Thymus (tissue), 11 donors: ENCODE results near the gene TOM1L1. TPM values are rescaled to one million over a fixed set of nuclear protein-coding genes. Genes with fewer than 3 reads are reported as not detected.
A peak's percentile ranks its signal among the peaks of the same experiment; 100 is the strongest.

Experiments used
- DNase-seq, 9 donors: peaks; one replicate each; pipeline ENCODE4 v3.0.0-alpha.2; 2013; ENCODE audit warnings: low spot score in 9 of 9, low read depth in 6 of 9, missing footprints in 1 of 9
- H3K27ac ChIP-seq, 2 donors: one replicate each; pipeline ENCODE4 v1.5.1; 2013; ENCODE audit warnings: control low read depth in 1 of 2, low read depth in 1 of 2, low read length in 1 of 2, mild to moderate bottlenecking in 1 of 2, moderate library complexity in 1 of 2
- H3K27me3 ChIP-seq, 2 donors: one replicate each; pipeline ENCODE4 v1.5.1; 2013; ENCODE audit warnings: low read length in 1 of 2; ENCODE audit not compliant: control insufficient read depth in 2 of 2, insufficient read depth in 1 of 2
- H3K36me3 ChIP-seq, 2 donors: one replicate each; pipeline ENCODE4 v1.5.1; 2013; ENCODE audit warnings: low read length in 1 of 2, mild to moderate bottlenecking in 1 of 2, moderate library complexity in 1 of 2; ENCODE audit not compliant: control insufficient read depth in 2 of 2, insufficient read depth in 2 of 2
- H3K4me1 ChIP-seq, 2 donors: one replicate each; pipeline ENCODE4 v1.5.1; 2013; ENCODE audit warnings: low read length in 2 of 2; ENCODE audit not compliant: control insufficient read depth in 2 of 2, insufficient read depth in 2 of 2
- H3K4me3 ChIP-seq, 2 donors: one replicate each; pipeline ENCODE4 v1.5.1; 2013; ENCODE audit warnings: low read length in 2 of 2, control low read depth in 1 of 2, mild to moderate bottlenecking in 1 of 2
- H3K9me3 ChIP-seq, 2 donors: one replicate each; pipeline ENCODE4 v1.5.1; 2013; ENCODE audit warnings: low read length in 1 of 2, mild to moderate bottlenecking in 1 of 2; ENCODE audit not compliant: control insufficient read depth in 2 of 2, insufficient read depth in 1 of 2
- WGBS: extraction: QIAGEN DNeasy Blood & Tissue Kit; methylation state at CpG from one replicate; pipeline ENCODE4 v1.1.7; 2013; 5-methylcytosine and 5-hydroxymethylcytosine counted together
- polyA plus RNA-seq: library from polyadenylated mRNA; stranded (reverse); fragments of 200-250 nt; gene quantifications from one replicate; pipeline ENCODE4 v1.2.3, GENCODE V29; 2013
- total RNA-seq: library from RNA; stranded (reverse); fragments of 120-200 nt; gene quantifications from one replicate; pipeline ENCODE4 v1.2.4, GENCODE V29; 2013
- donor health status: healthy.

Gene TOM1L1
- total and polyA plus RNA-seq, 2 donors = 15.0 to 15.9 TPM

- no peaks in the 10 kb centered on the region for H3K27me3 ChIP-seq
- H3K9me3 ChIP-seq = peaks cover 0 to 4% of the 10 kb centered on the region in 2 donors
- H3K4me3 ChIP-seq = no peak overlapping the region
- 97% methylated on average over 1 of the region's 1 CpG for WGBS
- DNase-seq = no peak
- no peak overlapping the region for H3K27ac ChIP-seq
- H3K36me3 ChIP-seq = no peaks in the 10 kb centered on the region
- H3K4me1 ChIP-seq = no peaks in the 10 kb centered on the region
These were observed 84.8 kb downstream of the TOM1L1 start for GRCh38 chr17:54985476-54985875.

DNA sequence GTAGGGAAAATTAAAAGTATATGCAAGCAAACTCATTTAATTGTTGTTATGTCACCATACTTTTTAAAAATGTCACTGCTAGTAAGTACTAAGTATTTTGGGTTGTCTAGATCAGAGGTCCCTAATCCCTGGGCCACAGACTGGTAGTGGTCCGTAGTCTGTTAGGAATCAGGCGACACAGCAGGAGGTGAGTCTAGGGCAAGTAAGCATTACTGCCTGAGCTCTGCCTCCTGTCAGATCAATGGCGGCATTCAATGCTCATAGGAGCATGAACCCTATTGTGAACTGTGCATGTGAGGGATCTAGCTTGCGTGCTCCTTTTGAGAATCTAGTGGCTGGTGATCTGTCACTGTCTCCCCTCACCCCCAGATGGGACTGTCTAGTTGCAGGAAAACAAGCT, 89.5 kb downstream of the TOM1L1 start:
- H3K36me3 ChIP-seq = no peaks in the 10 kb centered on the region
- no peak overlapping the region for H3K4me3 ChIP-seq
- H3K27me3 ChIP-seq = no peaks in the 10 kb centered on the region
- no peak for DNase-seq
- no peaks in the 10 kb centered on the region for H3K9me3 ChIP-seq
- 98% methylated on average over 4 of the region's 4 CpGs for WGBS
- H3K4me1 ChIP-seq = no peaks in the 10 kb centered on the region
- H3K27ac ChIP-seq = no peak overlapping the region

DNA sequence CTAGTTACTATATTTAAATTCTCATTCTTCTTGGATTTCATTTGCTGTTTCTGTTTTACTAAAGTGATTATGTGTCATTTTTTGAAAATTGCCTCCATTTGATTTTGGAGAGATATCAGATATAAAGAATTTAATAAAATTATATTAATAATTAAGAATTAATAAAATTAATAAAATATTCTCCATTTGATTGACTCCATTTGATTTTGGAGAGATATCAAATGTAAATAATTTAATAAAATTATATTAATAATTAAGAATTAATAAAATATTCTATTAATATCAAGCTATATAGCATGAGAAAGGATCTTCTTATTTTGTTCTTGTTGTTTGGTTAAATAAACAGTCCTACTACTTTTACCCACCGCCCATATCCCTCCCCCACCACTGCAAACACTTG, 90.9 kb downstream of the TOM1L1 start:
- Histone ChIP-seq H3K4me3 (no peak overlapping the region), H3K4me1 (no peaks in the 10 kb centered on the region), H3K9me3 (no peaks in the 10 kb centered on the region), H3K27ac (no peak overlapping the region), H3K36me3 (no peaks in the 10 kb centered on the region), H3K27me3 (no peaks in the 10 kb centered on the region)
- WGBS = 98% methylated on average over 1 of the region's 1 CpG
- no peak for DNase-seq

- H3K27me3 ChIP-seq = no peaks in the 10 kb centered on the region
- H3K36me3 ChIP-seq = no peaks in the 10 kb centered on the region
- H3K4me3 ChIP-seq = no peak overlapping the region
- 96% methylated on average over 8 of the region's 8 CpGs for WGBS
- H3K27ac ChIP-seq = no peak overlapping the region
- H3K4me1 ChIP-seq = no peaks in the 10 kb centered on the region
- no peaks in the 10 kb centered on the region for H3K9me3 ChIP-seq
- DNase-seq = peak; percentile 4 to 63 (median 33)
These were observed 92.4 kb downstream of the TOM1L1 start for GRCh38 chr17:54992797-54993639.

GRCh38 chr17:54996441-54996840, 95.8 kb downstream of the TOM1L1 start:
- Histone ChIP-seq H3K27me3 (no peaks in the 10 kb centered on the region), H3K36me3 (no peaks in the 10 kb centered on the region), H3K9me3 (no peaks in the 10 kb centered on the region), H3K4me1 (no peaks in the 10 kb centered on the region), H3K27ac (no peak overlapping the region), H3K4me3 (no peak overlapping the region)
- no peak for DNase-seq
- WGBS = 95% methylated on average over 1 of the region's 1 CpG

- DNase-seq = peak in 2 of 9 donors; percentile 2 to 3
- no peaks in the 10 kb centered on the region for H3K36me3 ChIP-seq
- H3K27ac ChIP-seq = no peak overlapping the region
- no peaks in the 10 kb centered on the region for H3K4me1 ChIP-seq
- no peaks in the 10 kb centered on the region for H3K27me3 ChIP-seq
- H3K4me3 ChIP-seq = no peak overlapping the region
- no peaks in the 10 kb centered on the region for H3K9me3 ChIP-seq
These were observed 101.8 kb downstream of the TOM1L1 start for GRCh38 chr17:55002458-55002857.

DNA sequence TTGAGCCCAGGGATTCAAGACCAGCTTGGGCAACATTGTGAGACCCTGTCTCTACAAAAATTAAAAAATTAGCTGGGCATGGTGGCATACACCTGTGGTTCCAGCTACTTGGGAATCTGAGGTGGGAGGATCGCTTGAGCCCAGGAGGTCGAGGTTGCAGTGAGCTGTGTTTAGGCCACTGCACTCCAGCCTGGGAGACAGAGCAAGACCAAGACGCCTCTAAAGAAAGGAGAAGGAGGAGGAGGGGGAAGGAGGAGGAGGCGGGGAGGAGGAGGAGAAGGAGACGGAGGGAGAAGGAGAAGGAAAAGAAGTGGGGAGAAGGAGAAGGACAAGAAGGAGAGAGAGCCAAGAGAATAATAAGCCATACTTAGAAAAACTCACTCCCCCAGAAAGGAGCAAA, 103.8 kb downstream of the TOM1L1 start:
- no peaks in the 10 kb centered on the region for H3K27me3 ChIP-seq
- 95% methylated on average over 5 of the region's 5 CpGs for WGBS
- DNase-seq = no peak
- no peaks in the 10 kb centered on the region for H3K9me3 ChIP-seq
- no peak overlapping the region for H3K27ac ChIP-seq
- no peaks in the 10 kb centered on the region for H3K4me1 ChIP-seq
- H3K4me3 ChIP-seq = no peak overlapping the region
- H3K36me3 ChIP-seq = no peaks in the 10 kb centered on the region

- no peaks in the 10 kb centered on the region for H3K36me3 ChIP-seq
- peak in 2 of 9 donors; percentile 3 to 20 for DNase-seq
- no peaks in the 10 kb centered on the region for H3K4me1 ChIP-seq
- WGBS = 98% methylated on average over 1 of the region's 1 CpG
- H3K27ac ChIP-seq = no peak overlapping the region
- no peaks in the 10 kb centered on the region for H3K9me3 ChIP-seq
- H3K27me3 ChIP-seq = no peaks in the 10 kb centered on the region
- H3K4me3 ChIP-seq = no peak overlapping the region
These were observed 104.9 kb downstream of the TOM1L1 start for GRCh38 chr17:55005520-55005919.
